CD4-positive, alpha-beta T cell (primary cell): Measurements from ENCODE around the gene FGFR4. TPM values are rescaled to one million over a fixed set of nuclear protein-coding genes. Genes with fewer than 3 reads are reported as not detected.

Source experiments
- ATAC-seq: fragments of 200-7000 bp; cut with Tn5 transposase; one replicate; pipeline ENCODE4 v1.10.0; 2022; ENCODE audit warnings: mild to moderate bottlenecking; ENCODE audit not compliant: poor library complexity
- CTCF ChIA-PET: fragments of 350-600 bp; sonication (Branson Sonifier 250); formaldehyde crosslinking; loops from one replicate; lab custom pipeline; 2021; ENCODE audit warnings: antibody characterized with exemption, inconsistent platforms; lab: Charles Lee
- POLR2A ChIA-PET: fragments of 350-600 bp; sonication (Branson Sonifier 250); formaldehyde crosslinking; loops from one replicate; lab custom pipeline; 2021; ENCODE audit warnings: antibody characterized with exemption, inconsistent platforms; lab: Charles Lee
- DNase-seq, 14 experiments: peaks; one replicate each; pipeline ENCODE4 v3.0.0-alpha.2; 2013 to 2020; ENCODE audit warnings: mixed read lengths in 2 of 14
- H3K27ac ChIP-seq, 2 donors: one replicate each; pipeline versions ENCODE4 v1.5.1 to v1.7.0; 2013; ENCODE audit warnings: low read length in 2 of 2, low read depth in 1 of 2, mild to moderate bottlenecking in 1 of 2
- H3K27me3 ChIP-seq, 2 experiments: 1 replicate in 1 of 2; 2 replicates in 1 of 2; pipeline versions ENCODE4 v1.6.1 to v1.7.0; 2013; ENCODE audit warnings: low read length in 2 of 2, control low read depth in 1 of 2, mild to moderate bottlenecking in 1 of 2, moderate library complexity in 1 of 2; ENCODE audit not compliant: insufficient read depth in 2 of 2, control insufficient read depth in 1 of 2
- H3K36me3 ChIP-seq: one replicate; pipeline ENCODE4 v1.6.1; 2013; ENCODE audit warnings: low read length, control low read depth; ENCODE audit not compliant: insufficient read depth
- H3K4me1 ChIP-seq: one replicate; pipeline ENCODE4 v1.6.1; 2013; ENCODE audit warnings: low read length, control low read depth; ENCODE audit not compliant: insufficient read depth
- H3K4me3 ChIP-seq: one replicate; pipeline ENCODE4 v1.5.1; 2013; ENCODE audit warnings: mild to moderate bottlenecking, low read length, moderate library complexity
- H3K9me3 ChIP-seq, 2 experiments: 1 replicate in 1 of 2; 2 replicates in 1 of 2; pipeline versions ENCODE4 v1.6.1 to v1.7.0; 2013; ENCODE audit warnings: low read length in 2 of 2, mild to moderate bottlenecking in 2 of 2, control low read depth in 1 of 2, moderate library complexity in 1 of 2; ENCODE audit not compliant: control insufficient read depth in 1 of 2, insufficient read depth in 1 of 2
- H3K27ac Mint-ChIP-seq: one replicate; pipeline ENCODE4 v1.8.0; 2020; ENCODE audit warnings: mixed read lengths
- H3K27me3 Mint-ChIP-seq: one replicate; pipeline ENCODE4 v1.8.0; 2021; ENCODE audit warnings: mixed read lengths
- H3K36me3 Mint-ChIP-seq: one replicate; pipeline ENCODE4 v1.8.0; 2021; ENCODE audit warnings: low read depth, mixed read lengths
- H3K4me1 Mint-ChIP-seq: one replicate; pipeline ENCODE4 v1.8.0; 2021; ENCODE audit warnings: low read depth, mixed read lengths
- H3K4me3 Mint-ChIP-seq: one replicate; pipeline ENCODE4 v1.8.0; 2020; ENCODE audit warnings: mild to moderate bottlenecking, mixed read lengths
- H3K9me3 Mint-ChIP-seq: one replicate; pipeline ENCODE4 v1.8.0; 2020; ENCODE audit warnings: mixed read lengths
- intact Hi-C, 2 experiments: fragments of 100-400 bp; cut with DNase I in 1 of 2; cut with micrococcal nuclease in 1 of 2; formaldehyde crosslinking; loops; one replicate each; pipeline versions ENCODE4 v1.15.1 to v1.9.0; 2023 to 2025; cut with DNase I, micrococcal nuclease
- total RNA-seq, 174 experiments: library from RNA in 2 of 174; stranded (reverse) in 2 of 174; gene quantifications; one replicate each; pipeline ENCODE4 v1.2.3 and lab custom pipeline; 2021 to 2026
- TF ChIP-seq, protein P1 (sequence below): fragments of 200-600 bp; IDR thresholded peaks from one replicate; pipeline ENCODE4 v1.8.0; 2022; ENCODE audit warnings: antibody characterized with exemption, mild to moderate bottlenecking

The FGFR4 gene
- total RNA-seq, 2 experiments from 2014 or later, result 2.8 to 3.1 TPM

GRCh38 chr5:177064500-177065277 lies 22.0 kb upstream of the FGFR4 start:
- H3K4me1 ChIP-seq, result no peaks in the 10 kb centered on the region
- TF ChIP-seq, protein P1, sequence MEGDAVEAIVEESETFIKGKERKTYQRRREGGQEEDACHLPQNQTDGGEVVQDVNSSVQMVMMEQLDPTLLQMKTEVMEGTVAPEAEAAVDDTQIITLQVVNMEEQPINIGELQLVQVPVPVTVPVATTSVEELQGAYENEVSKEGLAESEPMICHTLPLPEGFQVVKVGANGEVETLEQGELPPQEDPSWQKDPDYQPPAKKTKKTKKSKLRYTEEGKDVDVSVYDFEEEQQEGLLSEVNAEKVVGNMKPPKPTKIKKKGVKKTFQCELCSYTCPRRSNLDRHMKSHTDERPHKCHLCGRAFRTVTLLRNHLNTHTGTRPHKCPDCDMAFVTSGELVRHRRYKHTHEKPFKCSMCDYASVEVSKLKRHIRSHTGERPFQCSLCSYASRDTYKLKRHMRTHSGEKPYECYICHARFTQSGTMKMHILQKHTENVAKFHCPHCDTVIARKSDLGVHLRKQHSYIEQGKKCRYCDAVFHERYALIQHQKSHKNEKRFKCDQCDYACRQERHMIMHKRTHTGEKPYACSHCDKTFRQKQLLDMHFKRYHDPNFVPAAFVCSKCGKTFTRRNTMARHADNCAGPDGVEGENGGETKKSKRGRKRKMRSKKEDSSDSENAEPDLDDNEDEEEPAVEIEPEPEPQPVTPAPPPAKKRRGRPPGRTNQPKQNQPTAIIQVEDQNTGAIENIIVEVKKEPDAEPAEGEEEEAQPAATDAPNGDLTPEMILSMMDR, result no peak
- no peaks in the 10 kb centered on the region for H3K9me3 ChIP-seq
- POLR2A ChIA-PET, result no interaction called here
- peaks cover 35% of the 10 kb centered on the region for H3K36me3 ChIP-seq
- no peak overlapping the region for H3K4me3 ChIP-seq
- Mint-ChIP-seq H3K9me3 (no peaks in the 10 kb centered on the region), H3K27ac (no peak overlapping the region), H3K36me3 (peaks cover 62% of the 10 kb centered on the region), H3K27me3 (no peaks in the 10 kb centered on the region), H3K4me1 (no peaks in the 10 kb centered on the region), H3K4me3 (no peak overlapping the region)
- ATAC-seq (no peak), DNase-seq (no peak)
- H3K27me3 ChIP-seq, result no peaks in the 10 kb centered on the region
- intact Hi-C loops, result no loop called here
- H3K27ac ChIP-seq, result no peak overlapping the region
- CTCF ChIA-PET, result no interaction called here

GRCh38 chr5:177065491-177065890 lies 21.2 kb upstream of the FGFR4 start:
- intact Hi-C loops, result no loop called here
- Mint-ChIP-seq H3K9me3 (no peaks in the 10 kb centered on the region), H3K36me3 (peaks cover 59% of the 10 kb centered on the region), H3K4me1 (no peaks in the 10 kb centered on the region), H3K4me3 (no peak overlapping the region), H3K27me3 (no peaks in the 10 kb centered on the region), H3K27ac (no peak overlapping the region)
- Histone ChIP-seq H3K27me3 (no peaks in the 10 kb centered on the region), H3K36me3 (peaks cover 35% of the 10 kb centered on the region), H3K4me3 (no peak overlapping the region), H3K4me1 (no peaks in the 10 kb centered on the region), H3K9me3 (no peaks in the 10 kb centered on the region), H3K27ac (no peak overlapping the region)
- ATAC-seq, result no peak
- CTCF ChIA-PET, result interaction anchor here (0.6 kb wide), 1 partner anchor 1531 kb away, joined by 3 read pairs; no protein-coding TSS in a partner anchor
- DNase-seq, result no peak
- POLR2A ChIA-PET, result no interaction called here
- TF ChIP-seq, protein P1, result no peak

DNA sequence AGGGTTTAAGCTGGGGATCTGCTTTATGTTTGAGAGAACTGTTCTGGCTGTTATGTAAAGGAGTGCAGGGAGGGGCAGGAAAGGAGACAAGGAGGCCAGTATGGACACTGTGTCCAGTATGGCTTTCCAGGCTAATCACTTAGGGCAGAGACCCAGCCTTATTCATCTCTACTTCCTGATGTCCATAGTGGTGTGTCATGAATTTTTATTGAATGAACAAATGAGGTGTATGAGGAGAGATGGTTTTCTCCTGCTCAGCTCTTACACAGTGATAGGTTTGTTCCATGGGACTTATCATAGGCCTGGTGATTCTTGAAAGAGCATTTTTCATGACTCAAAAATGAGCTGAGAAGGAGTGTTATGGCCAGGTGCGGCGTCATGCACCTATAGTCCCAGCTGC lies 20.5 kb upstream of the FGFR4 start:
- TF ChIP-seq, protein P1, result no peak
- Histone ChIP-seq H3K4me3 (no peak overlapping the region), H3K27ac (no peak overlapping the region), H3K27me3 (no peaks in the 10 kb centered on the region), H3K4me1 (no peaks in the 10 kb centered on the region), H3K36me3 (peaks cover 35% of the 10 kb centered on the region), H3K9me3 (no peaks in the 10 kb centered on the region)
- intact Hi-C loops, result no loop called here
- peaks cover 6% of the 10 kb centered on the region for H3K4me1 Mint-ChIP-seq
- no peak for ATAC-seq
- H3K36me3 Mint-ChIP-seq, result peaks cover 58% of the 10 kb centered on the region
- no peak overlapping the region for H3K4me3 Mint-ChIP-seq
- H3K9me3 Mint-ChIP-seq, result no peaks in the 10 kb centered on the region
- no peaks in the 10 kb centered on the region for H3K27me3 Mint-ChIP-seq
- POLR2A ChIA-PET, result no interaction called here
- CTCF ChIA-PET, result no interaction called here
- no peak overlapping the region for H3K27ac Mint-ChIP-seq
- DNase-seq, result no peak
